RKO (cell line): ENCODE measurements around the gene TTC32.

Experiments
- DNase-seq: peaks from one replicate; pipeline ENCODE4 v3.0.0-alpha.2; 2016; ENCODE audit warnings: low spot score

The TTC32 gene

DNA sequence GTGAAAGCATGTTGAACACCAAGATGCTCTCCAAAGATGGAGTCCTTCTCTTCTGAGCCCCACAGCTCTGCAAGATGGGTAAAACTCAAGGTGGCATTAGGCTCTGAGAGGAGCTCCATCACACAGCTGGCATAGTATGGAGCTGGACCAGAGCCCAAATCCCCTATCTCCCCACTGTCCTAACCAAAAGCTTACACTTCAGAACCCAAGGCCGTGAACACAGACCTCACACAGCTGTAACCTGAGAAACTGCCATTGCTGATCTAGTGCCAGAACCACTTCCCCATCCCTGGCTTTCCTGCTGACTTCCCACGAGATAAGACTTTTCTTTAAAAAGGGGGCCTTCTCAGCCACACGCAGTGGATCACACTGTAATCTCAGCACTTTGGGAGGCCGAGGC is 25.0 kb downstream of the TTC32 start:
- no peak for DNase-seq

DNA sequence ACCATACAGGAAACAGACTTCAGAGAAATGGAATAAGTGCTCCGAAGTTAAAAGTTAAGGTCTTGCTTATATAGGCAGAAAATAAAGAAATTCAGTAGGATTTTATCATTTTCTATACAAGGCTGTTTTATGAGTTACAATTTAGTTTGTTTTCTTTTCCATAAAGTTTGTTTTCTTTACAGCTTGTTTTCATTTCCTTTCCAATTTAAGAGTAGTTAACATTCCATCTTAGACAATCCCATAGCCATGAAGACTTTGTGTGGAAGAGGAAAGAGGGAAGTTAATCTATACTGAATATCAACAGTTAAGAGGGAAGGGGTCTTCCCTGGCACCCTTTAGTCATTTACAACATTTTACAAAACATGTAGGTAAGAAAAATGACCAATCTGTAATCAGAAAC is 26.5 kb downstream of the TTC32 start:
- no peak for DNase-seq

DNA sequence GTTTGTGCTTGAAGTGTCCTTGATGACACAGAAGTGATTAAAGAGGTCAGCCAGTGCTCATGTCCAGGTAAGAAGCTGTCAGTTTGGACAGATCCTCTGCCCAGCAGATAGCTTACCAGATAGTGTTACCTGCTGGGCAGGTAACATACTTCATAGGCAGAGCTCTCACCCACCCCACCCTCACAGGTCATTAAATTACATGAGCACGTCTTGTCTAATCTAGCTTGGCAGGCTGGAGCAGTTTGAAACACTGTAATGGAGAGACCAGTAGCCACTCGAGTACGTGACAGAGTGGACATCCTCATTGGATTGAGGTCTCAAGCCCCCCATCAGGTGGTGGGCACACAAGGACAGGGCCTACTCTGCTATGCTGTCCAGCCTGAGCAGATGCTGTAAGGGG is 27.1 kb downstream of the TTC32 start:
- no peak for DNase-seq

DNA sequence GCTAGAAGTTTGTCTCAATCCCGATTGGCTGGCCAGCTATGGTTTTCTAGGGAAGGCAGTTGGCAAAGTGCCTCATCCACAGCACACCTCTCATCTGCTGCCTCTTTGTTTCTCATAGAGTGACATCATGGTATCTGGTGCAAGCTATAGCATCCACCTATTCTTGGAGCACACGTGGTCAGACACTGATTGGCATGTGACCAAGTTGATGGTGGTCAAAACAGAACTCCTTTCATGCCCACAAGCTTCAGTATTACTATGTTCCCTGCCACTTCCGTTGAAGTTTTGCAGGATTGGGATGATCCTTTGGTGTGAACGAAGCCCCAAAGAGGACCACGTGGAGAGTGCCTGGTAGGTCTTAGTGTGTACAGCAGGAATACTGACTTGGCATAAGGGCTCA is 28.8 kb downstream of the TTC32 start:
- DNase-seq, result no peak

DNA sequence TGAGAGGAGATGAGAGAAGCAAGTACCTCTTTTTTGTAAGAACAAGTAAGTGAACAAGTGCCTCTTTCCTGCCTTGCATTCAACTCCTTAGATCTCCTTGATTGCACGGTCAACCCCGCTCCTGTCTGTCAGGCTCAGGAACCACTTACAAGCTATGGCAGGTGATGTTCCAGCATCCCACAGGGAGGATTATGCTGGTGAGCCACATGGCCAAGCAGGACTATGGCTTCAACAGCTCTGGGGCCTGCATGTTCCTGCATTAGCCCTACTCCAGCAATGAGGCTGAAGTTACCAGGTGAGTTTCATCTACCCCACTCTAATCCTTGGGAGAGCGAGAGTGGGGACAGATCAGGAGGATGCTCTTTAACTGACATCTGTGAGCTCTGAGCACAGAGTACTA is 29.5 kb downstream of the TTC32 start:
- no peak for DNase-seq

DNA sequence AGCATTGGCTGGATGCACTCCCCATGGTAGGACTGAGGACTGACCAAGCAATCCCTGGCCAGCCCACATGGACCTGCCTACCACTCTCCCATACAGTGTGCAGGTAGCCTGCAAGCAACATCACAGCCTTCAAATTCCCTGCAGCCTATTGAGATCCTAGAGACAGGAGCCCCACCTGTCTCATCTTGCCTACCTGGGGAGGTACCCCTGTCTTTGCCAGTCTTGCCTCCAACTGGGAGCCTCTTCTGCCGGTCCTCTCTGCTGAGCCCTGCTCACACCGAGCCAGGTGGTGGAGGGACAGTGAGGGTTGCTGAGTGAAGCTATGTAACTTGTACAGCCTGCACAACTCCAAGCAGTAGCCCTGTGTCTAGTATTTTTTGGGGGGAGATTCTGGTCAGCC is 29.9 kb downstream of the TTC32 start:
- DNase-seq, result no peak

DNA sequence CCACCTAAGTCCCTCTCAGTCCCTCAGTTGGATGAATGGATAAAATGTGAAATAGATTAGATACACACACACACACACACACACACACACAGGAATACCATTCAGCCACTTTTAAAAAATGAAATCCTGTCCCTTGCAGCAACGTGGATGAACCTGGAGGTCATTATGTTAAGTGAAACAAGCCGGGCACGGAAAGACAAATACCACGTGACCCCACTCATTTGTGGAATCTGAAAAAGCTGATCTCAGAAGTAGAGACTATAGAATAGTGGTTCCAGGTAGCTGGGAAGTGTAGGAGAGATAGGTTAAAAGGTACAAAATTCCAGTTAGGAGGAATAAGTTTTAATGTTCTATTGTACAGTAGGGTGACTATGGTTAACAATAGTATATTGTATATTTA is 31.0 kb downstream of the TTC32 start:
- DNase-seq, result no peak

DNA sequence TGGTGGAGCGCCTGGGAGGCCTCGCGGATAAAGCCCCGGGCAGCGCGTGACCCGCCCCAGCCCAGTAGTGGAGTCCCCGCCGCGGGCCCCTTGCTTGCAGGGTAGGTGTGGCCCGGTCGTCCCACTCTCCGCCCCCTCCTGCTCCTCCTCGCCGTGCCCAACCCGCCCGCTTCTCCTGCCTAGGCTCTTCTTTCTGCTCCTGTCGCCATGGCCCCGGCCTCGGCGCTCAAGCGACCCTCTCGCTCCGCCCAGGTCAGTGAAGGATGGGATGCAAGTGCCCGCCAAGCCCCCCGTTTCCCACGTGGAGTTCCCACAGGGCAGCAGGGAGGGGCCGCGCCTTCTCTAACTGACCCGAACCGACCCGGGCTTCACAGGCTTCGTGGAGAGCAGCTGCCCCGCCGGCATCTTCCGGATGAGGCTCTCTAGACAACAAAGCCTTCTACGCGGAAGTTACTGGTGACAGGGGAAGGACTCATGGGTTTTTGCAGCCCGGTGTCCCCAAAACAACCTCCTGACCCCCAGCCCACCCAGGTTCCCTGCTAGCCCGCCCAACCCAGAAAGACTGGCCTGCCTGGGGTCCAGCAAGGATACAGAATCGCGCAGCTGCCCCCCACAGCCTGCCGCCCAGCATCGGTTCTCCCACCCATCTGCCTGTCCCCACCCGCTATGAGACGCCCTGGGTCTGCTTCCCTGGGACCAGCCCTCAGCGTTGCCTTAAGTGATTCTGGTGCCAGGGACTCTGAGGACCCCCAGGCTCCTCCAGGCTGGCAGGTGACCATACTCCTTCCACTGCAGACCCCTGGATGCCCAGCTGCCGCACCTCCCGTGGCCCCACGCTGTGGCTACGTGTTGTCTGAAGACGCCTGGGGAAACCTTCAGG is 32.8 kb downstream of the TTC32 start:
- no peak for DNase-seq

DNA sequence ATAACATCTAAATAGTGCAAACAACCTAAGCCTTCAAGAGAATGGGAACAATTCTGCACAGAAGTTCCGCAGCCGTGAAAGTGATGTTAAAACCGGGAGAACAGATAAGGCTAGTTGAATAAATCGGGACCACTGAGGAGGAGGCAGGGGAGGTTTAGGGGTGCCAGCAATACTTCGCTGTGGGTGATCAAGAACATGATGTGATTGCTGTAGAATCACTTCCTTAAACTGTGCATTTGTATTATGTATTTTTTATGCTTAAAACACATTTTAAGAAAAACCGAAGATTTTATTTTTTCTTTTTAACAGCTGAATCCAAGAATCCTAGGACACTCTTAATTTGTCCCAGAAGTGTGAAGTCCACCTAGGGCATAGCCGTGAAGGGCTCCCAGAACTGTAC is 33.6 kb downstream of the TTC32 start:
- DNase-seq, result no peak

DNA sequence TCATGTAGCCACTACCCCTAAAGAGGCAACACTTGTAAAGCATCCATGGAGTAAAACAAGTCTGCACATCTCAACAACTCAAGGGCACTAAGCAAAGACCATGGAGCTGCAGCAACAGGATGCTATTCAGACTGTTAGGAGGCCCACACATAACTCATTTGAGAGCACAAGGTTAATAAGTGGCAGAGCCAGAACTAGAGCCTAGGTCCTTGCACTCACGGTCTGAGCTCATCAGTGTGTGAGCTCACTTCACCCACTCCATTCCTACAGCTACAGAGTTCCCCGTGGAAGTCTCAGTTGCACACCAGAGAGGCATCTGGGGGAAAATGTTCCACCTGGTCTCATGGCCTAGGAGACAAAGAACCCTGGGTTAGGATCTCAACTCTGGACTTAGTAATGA is 35.0 kb downstream of the TTC32 start:
- no peak for DNase-seq

DNA sequence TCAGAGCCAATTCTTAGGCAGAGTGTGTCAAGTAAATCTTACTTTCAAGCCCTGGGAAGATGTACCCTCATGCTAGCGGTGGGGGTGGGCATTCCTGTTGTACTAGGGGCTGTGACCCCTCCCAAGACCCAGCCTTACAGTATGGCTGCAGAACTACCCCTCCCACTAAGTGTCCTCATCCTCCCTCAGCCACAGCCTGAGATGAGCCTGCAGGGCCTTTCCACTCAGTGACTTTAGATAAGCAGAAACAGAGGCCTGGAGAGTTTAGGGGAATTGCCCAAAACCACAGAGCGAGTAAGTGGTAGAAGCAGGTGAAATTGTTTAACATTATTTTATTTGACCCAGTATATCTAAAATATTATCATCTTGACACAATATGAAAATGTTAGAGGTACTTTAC is 36.6 kb downstream of the TTC32 start:
- DNase-seq, result no peak

DNA sequence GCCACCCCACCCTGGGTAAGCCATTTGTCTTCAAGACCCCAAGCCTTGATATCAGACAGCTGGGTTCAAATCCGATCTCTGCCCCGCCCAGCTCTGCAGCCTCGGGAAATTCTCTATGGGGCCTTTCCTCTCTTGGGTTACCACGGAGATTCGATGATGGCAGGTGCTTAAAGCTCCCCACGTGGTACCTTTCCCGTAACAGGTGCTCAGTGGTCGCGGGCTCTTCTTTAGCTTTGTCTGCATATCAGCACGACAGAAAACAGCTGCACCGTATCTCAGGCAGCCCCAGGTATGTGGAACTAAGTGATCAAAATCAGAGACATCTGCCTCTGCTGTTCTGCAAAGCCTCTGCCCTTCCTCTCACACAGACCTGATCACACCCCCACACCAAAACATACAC is 37.4 kb downstream of the TTC32 start:
- no peak for DNase-seq

DNA sequence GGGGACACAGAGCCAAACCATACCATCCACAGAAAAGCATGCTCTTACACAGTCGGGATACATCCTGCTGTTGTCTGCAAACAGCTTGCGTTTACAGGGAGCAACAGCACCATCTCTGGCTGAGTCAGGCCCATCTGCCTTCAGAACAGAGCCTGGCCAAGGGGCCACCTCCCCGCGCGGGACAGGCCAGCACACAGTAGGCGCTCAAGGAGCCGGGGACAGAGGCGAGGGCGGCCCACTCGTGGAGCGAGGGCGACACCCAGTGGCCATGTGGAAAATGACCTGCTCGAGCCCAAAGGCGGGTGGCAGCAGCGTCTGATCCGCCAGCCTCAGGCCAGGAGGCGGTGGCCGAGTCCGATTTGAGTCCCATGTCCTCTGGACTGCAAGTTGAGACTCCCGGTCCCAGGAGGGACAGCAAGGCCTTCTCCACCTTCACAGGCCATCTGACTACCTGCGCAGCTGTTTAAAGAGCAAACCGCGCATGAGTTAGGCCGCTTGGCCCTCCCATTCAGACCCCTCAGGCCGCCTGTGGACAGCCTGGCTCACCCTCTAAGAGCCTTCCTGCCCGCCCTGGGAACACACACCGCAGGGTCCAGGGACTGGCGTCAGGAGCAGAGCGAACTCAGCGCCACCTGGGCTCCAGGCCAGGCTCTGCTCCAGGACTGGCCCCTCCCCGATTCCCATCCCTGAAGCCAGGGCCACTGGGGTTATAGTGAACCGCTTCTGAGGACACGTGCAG is 38.3 kb downstream of the TTC32 start:
- peak; percentile 34 for DNase-seq

DNA sequence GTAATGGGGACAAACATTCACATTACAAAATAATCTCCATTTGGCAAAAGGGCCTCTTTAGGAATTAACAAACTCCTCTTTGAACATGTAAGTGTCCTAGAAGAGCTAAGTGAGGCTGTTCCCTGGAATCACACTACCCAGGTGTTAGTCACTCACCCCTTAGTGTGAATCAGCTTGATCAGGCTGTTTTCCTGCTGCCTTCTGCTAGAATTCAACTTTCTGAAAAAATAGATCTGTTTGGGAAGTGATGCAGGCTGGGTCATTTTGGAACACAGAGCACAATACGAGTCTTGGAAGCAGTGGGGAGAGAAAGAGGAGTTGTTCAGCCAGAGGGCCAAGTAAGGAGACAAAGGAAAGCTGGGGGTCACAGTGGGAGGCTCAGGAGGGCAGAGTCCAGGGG is 40.0 kb downstream of the TTC32 start:
- peak; percentile 28 for DNase-seq

DNA sequence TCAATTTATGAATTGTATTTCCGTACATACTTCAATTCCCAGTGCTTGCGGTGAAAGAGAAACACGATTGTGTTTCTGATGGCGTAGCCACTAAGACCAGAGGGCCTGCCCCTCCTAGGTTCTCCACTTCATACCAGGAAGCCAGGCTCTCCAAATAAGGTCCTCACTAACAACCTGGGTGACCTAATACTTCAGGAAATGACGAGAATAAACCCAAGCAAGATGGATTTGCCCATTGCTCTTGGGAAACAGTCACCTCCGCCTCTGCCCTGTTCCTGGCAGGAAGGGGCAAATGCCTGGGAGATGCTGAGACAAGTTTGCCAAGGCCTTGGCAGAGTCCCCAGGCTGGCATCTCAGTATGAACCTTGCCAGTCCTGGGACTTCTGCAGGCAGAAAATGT is 41.8 kb downstream of the TTC32 start:
- no peak for DNase-seq

DNA sequence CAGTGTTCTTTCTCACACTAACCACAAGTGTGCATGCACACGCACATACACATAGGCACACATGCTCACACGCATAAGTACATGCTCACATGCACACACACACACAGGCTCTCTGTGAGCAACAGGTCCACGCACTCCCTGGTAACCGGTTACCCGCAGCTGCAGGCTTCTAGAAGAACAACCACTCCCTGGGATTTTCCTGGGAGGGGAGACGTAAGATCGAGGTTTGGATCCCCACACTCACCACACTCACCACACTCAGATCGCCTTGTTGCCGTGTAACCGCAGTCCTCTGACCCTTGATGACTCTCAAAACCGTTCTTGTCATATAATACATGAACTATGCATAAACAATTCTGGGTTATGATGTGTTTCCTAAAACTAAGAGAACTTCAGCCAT is 42.2 kb downstream of the TTC32 start:
- no peak for DNase-seq

DNA sequence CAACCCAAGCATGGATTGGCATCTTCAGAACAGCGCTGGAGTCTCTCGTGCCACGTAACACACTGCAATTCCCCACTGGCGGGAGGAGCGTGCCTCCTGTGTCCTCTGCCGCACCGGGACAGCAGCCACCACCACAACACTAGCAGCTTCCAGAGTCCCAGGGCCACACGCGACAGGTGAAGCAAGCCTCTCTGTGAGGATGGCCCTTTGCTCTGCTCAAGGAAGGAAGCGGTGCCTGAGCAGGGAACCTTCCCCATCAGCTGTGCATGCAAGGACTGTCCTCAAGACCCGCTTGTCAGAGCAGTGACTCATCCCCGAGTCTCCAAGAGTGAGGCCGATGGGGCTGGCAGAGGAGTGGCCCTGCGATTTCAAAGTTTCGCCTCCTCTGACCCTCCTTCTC is 44.0 kb downstream of the TTC32 start:
- DNase-seq, result no peak

DNA sequence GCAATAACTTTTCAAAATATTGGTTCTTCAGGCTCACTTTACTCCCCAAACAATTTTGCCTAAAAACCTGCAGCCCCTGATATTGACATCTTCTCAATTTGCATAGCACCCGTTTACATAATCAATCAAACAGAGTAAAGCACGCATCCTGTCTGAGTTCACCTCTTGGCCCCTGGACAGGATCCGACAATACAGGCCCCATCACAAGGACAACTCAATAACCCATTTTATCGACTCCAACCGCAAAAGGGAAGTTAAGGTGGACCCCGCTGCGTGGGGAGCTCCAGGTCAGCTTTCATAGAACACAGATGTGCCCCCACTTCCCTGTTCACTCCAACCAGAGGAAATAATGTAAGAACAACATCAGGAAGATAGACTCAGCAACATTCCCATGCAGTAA is 44.7 kb downstream of the TTC32 start:
- no peak for DNase-seq

DNA sequence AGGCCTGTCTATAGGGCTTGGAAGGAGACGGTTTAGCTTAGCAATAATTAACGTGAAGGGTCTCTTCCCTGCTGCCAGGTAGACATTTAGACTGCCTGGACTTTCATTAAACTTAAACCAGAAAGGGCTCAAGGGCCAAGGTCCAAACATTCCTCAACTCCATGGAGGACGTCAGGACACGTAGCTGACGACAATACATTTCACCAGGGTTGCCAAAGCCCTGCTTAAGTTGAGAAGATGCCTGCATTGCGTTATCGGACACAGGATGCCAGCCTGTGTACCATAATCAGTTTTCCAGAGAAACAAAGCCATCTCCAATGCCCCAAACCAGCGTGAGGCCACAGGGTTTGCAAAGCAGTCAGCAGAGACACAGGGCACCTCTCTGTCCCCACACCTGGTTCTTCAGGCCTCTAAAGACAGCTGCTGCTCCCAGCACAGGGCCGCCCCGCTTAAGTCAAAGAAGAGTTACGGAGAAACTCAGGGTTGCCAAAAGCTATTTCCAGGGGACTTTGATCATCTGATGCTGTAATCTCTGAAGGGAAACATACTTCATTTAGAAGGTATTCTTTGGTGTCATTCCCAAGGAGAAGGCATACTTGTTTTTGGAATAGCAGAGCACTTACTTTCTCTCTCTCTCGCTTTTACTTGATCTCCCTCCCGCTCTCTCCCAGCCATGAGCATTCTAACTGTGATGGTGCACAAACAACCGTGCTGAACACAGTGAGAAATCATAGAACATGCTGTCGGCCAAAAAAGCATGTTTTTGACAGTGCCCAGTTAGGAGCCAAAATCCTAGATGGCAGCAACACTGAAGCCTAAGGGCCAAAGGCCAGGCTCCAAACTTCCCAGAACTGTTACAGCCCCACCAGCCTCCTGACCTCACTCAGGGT is 46.0 kb downstream of the TTC32 start:
- no peak for DNase-seq

DNA sequence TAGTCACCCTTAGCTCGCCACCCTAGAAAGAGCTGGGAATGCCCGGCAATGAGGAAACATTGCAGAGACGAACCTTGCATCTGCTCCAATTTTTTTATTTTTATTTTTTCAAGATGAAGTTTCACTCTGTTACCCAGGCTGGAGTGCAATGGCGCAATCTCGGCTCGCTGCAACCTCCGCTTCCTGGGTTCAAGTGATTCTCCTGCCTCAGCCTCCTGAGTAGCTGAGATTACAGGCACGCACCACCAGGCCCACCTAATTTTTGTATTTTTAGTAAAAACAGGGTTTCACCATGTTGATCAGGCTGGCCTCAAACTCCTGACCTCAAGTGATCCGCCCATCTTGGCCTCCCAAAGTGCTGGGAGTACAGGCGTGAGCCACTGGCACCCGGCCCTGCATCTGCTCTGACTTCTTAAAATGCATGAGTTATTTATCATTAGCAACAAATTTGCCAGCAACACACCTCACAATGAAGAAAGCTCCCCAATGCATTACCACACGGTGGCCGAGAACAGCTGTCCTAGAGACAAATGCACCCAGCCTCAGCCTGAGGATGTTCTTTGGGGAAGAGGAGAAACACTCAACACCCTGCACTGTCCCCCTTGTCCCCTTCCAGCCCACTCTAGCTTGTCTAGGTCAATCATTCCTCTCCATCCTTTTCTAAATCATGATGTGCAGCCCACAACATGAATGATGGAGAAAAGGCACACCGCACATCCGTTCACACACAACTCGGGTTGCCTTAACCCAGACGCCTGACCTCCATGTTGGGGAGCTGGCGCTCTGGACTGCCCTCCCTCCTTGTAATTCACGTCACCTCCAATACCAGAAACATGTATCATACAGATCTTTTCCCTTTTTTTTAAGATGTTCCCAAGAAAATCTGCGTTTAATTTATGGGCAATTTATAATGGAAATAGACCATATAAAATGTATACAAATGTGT is 46.9 kb downstream of the TTC32 start:
- DNase-seq, result no peak

DNA sequence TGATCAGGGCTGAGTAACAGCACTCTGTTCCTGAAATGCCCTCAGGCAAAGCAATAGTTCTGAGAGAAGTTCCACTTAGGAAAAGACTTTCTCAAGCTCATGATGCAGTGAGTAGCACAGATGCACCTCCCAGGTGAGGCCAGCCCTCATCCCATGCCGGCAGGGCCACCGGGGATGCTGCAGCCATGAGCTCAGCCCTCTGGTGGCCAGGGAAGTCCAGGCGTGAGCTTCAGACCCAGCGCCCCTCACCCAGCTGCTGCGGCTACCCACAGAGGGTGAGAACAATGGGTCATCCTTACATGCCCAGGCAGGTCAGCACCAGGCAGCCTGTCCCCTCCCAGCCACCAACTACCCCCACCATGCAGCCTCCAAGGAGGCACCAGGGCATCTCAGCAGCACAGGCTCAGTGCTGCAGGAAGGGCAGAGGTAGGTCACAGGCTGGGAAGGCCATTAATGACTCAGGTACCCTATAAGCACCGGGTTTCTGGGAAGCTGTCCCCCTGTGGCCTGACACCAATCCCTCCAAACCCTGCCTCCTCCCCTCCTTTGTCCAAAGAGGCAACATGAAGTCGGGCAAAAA is 50.6 kb downstream of the TTC32 start:
- DNase-seq, result no peak
